HG03108 (cell line): ENCODE data around the gene ANK2.

Experiments used
- ATAC-seq: cut with Tn5 transposase; IDR thresholded peaks from one replicate; pipeline ENCODE4 v1.9.1; 2021; ENCODE audit warnings: moderate library complexity; ENCODE audit not compliant: unreplicated experiment

Gene ANK2

DNA sequence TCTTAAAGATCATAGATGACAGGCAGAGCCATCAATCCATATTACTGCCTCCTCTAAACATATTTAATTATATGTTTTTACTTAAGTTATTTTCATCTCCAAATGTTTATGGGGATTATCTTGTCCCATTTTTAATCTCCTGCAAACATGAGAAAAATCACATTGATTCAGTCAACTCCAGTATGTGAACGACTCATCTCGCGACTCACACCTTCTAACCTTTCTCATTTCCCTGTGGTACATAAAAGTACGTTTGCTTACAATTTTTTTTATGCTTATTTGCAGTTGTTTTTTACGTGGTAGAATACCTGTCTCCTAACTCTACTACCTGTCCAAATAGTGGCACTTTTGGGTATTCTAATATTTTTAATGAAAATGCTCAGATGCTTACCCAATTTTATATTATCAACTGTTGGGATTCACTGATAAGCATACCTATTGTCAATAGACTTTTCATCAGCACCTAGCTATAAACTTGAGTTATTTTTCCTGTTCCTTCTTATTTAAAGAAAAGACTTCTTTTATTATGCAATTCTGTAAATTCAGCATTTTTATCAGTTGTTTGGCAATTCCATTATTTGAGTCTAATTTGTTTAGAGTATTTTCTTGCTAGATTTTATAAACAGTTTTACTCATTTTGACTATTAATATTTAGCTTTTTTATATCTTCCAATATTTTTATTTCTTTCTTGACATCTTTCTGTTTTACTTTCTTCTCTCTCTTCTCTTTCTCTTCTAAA, 276.6 kb downstream of the ANK2 start:
- ATAC-seq, result no peak

DNA sequence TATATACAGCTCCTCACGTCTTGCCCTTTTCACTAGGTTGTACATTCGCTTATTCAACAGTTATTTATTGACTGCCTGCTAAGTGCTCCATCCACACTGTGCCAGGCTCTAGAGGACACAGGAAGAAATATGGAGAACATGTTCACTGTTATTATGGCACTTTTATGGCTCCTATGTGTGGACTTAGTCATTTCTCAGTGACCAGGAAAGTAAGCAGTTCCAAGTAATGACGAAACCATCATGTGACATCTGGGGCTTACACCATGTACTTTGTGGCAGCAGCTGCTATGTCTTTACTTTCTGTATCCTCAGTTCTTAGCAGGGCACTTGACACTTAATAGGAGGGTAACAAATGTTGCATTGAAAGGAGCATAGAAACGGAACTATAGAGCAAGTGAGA, 278.0 kb downstream of the ANK2 start:
- ATAC-seq, result no peak

DNA sequence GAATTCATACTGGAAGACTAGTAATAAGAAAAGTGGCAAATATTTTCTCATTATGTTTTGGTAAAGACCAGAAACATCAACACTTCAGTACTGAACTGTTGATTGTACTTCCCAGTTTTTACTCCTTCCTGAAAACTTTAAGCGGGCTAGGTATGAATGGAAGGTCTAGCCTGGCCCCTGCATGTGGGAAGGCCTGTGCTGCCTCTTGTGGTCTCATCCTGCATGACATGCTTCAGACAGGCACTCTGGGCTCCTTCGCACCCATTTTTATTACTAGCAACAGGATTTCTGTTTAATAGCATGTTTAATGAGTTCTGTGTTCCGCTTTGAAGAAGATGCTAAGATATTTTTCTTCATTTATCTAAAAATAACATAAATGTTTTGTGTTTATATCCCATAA, 279.1 kb downstream of the ANK2 start:
- ATAC-seq, result no peak

DNA sequence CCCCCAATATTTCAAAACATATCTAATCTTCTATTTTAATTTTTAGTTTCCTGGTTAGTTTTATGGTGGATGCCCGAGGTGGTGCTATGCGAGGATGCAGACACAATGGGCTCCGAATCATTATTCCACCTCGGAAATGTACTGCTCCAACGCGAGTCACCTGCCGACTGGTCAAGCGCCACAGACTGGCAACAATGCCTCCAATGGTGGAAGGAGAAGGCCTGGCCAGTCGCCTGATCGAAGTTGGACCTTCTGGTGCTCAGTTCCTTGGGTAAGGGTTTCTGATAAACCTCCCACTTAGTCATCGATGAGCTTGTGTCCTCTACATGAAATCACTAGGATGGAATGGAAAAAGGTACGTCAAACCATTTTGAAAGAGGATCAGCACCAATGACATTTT, 280.7 kb downstream of the ANK2 start:
- no peak for ATAC-seq

DNA sequence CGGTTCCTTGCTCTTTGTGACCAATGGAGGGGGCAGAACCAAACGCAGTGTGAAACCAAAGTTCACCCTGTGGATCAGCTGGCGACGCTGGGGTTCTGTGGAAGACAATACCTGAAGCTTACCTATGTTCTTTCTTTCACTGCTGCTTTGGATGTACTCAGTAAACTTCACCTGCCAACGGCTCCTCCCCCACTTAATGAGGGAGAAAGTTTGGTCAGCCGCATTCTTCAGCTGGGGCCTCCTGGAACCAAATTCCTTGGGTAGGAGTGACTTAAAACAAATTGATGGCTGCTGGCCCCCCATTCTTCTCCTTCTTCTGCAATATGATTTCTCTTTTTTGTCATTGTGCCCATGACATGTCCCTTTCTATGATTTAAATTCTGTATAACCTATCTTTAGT, 282.4 kb downstream of the ANK2 start:
- no peak for ATAC-seq

DNA sequence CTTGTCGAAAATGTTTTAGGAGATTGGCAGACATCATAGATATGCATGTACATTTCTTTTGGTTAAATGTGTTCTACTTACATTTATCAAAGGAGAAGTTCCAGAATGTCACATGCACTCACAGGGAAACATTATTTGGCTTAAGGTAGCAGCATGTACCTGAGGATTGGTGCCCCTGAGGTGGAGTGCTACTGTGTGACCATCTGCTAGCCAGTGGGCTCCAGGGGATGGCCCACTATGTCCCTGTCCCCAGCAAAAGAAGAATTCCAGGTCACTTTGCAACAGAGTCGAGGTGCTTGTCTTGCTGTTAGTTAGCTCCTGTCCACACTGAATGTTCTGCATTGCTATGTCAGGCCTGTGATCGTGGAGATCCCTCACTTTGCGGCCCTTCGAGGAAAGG, 283.2 kb downstream of the ANK2 start:
- no peak for ATAC-seq

DNA sequence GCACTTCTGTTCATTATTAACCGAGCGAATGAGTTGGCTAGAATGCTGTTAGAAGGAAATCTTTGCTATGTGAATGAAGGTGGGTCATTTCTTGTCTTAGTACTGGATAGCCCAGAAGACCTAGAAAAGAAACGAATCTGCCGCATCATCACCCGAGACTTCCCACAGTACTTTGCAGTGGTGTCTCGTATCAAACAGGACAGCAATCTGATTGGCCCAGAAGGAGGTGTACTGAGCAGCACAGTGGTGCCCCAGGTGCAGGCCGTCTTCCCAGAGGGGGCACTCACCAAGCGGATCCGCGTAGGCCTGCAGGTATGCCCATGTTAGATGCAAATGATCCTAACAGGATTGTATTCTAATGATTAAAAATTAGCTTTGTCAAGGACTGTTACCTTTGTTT, 286.3 kb downstream of the ANK2 start:
- ATAC-seq, result no peak

DNA sequence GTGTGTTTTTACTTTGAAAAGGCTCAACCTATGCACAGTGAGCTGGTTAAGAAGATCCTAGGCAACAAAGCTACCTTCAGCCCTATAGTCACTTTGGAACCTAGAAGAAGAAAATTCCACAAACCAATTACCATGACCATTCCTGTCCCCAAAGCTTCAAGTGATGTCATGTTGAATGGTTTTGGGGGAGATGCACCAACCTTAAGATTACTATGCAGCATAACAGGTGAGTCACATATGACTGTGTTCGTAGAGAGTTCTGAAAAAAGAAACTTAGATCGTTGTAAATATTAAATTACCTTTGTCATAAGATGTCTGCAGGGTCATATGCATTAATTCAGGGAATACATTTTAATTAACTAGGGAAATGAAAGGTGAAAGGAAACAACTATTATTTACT, 287.1 kb downstream of the ANK2 start:
- no peak for ATAC-seq

DNA sequence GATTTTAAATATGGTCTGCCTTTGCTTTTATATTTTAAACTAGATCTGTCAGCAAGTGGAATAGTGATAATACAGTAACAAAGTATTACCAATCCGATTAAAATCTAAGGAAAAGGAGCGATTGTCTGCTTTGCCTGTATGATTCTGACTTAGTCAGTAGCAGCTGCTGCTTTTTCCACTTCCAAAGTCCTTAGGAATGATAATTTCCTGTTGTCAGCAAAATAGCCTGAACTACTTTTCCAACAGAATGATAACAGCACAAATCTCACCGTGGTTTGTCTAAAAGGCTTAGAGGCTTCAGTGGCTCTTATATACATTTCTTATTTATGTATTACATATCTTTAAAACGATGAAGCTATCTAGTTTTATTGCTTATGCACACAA, 290.0 kb downstream of the ANK2 start:
- ATAC-seq, result no peak

DNA sequence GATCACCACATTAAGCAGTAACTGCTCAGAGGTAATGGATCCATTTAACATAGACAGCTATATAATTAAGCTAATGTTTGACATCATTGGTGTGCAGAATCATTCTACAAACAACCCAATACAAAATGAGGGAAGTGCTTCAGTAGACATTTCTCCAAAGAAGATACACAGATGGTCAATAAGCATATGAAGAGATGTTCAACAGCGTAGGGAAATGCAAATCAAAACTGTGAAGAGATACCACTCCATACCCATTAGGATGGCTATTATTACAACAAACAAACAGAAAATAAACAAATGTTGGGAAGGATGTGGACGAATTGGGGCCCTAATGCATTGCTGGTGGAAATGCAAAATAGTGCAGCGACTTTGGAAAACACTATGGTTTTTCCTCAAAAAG, 294.6 kb downstream of the ANK2 start:
- no peak for ATAC-seq

DNA sequence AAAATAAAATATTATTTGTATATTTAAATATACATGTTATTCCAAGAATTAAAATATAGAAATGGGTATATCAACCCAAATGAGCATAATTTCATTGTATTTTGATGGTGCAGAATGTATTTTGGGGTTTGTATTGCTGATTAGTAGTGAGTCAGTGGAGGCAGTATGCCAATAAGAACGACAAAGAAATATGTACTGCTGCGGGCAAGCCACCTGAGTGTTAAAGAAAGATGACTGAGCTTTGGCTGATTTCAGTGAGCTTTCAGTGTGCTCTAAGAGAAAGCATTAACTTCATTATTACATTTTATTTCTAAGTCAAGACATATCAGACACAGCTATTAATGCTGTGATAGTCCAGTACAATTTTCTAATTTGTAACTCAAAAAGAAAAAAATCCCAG, 297.8 kb downstream of the ANK2 start:
- no peak for ATAC-seq

DNA sequence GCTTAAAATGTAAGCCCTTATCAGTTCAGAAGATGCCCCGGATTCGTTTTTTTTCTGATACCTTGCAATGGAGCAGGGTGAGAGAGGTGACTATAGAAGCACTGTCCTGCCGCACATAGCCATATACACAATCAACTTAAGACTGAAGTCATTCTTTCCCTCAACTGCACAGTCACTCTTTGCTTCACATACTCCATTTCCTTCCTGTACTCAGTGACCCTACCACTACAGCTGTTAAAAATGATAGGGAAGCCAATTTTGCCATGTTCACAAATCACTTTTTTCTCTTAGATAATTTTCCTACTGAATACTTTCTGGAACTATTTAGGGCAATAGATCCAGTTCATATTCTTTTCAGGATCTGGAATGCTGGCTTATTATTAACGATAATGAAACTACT, 300.0 kb downstream of the ANK2 start:
- peak; percentile 82 for ATAC-seq

DNA sequence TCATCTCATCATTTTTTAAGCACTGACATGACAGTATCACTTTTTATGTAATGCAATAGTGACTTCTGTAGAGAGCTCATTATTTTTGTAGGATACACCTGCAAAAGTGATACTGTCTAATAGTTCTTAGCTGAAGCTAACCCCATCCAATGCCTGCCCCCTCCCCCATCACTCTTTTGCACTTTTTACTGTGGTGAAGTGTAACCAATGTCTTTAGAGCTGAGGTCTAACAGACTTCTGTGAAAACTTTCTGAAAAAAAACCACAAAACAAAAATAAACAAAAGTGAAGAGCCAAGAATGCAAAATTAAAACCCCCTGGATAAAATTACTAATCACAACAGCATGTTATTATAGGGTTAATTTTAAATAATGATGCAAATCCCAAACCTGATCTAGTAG, 301.1 kb downstream of the ANK2 start:
- ATAC-seq, result no peak

DNA sequence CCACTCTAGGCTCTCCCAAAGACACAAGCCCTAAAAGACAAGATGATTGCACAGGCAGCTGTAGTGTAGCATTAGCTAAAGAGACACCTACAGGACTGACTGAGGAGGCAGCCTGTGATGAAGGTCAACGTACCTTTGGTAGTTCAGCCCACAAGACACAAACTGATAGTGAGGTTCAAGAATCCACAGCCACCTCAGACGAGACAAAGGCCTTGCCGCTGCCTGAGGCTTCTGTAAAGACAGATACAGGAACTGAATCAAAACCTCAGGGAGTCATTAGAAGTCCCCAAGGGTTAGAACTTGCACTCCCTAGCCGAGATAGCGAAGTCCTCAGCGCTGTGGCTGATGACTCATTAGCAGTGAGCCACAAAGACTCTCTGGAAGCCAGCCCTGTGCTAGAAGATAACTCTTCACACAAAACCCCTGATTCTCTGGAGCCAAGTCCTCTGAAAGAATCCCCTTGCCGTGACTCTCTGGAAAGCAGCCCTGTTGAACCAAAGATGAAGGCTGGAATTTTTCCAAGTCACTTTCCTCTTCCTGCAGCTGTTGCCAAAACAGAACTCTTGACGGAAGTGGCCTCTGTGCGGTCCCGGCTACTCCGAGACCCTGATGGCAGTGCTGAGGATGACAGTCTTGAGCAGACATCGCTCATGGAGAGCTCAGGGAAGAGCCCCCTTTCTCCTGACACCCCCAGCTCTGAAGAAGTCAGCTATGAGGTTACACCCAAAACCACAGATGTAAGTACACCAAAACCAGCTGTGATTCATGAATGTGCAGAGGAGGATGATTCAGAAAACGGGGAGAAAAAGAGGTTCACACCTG, 306.3 kb downstream of the ANK2 start:
- ATAC-seq, result peak; percentile 99

DNA sequence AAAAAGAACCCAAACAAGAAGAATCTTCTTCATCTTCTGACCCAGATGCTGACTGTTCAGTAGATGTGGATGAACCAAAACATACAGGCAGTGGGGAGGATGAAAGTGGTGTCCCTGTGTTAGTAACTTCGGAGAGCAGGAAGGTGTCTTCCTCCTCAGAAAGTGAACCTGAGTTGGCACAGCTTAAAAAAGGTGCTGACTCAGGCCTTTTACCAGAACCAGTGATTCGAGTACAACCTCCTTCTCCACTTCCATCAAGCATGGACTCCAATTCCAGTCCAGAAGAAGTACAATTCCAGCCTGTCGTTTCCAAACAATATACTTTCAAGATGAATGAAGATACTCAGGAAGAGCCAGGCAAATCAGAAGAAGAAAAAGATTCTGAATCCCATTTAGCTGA, 307.0 kb downstream of the ANK2 start:
- ATAC-seq, result no peak

DNA sequence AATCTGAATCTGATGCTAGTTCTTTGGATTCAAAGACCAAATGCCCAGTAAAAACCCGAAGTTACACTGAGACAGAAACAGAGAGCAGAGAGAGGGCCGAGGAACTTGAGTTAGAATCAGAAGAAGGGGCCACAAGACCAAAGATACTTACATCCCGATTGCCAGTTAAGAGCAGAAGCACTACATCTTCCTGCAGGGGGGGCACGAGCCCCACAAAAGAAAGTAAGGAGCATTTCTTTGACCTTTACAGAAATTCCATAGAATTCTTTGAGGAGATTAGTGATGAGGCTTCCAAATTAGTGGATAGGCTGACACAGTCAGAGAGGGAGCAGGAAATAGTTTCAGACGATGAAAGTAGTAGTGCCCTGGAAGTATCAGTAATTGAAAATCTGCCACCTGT, 309.3 kb downstream of the ANK2 start:
- no peak for ATAC-seq

DNA sequence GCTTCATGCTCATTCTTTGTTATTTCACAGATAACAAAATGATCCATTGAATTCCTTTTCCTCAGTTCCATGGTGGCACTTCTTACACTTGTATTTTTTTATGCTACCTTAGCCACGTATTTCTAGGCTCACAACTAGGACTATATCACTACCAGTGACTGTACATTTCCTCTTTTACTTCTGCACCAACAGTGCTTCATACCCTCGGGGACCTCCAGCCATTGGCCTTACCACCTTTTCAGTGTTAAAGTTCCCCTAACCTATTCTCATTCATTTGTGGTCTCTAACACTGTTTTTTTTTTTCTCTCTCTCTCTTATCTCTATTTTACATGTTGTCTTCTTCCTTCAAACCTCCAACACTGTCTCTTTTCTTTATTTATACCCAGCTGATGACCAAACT, 315.9 kb downstream of the ANK2 start:
- no peak for ATAC-seq

DNA sequence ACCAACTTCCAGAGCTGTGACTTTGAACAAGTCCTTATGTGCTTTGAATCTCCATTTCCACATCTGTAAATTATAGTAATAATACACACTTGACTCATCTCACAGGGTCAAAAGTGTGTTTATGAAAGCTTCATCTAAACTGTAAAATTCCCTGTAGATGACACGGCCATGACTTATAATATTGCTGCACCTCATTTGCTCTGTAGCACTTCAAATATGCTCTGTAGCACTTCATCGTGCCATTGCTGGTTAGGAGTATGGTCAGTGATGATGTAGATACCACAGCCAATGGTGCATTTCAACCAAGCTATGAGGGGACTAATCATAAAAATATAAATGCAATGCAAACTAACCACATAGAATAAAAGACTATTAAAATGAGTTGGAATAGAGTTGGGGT, 318.6 kb downstream of the ANK2 start:
- ATAC-seq, result no peak

DNA sequence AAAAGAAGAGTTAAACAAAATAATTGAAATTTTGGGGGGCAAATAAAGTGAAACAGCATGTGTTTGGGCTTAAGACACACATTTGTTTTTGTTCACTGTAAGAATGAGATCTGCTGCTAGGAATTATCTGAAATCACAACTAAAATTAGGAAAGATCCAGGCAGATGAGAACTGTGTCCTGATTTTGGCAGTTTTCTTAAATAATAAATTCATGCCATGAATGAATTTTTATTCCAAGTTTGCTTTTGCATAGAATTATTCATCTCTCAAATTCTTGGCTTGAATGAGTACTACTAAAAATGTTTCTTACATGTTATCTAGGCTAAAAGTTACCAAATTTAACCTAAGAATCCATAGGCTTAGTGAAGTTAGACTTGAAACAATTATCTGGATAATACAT, 321.7 kb downstream of the ANK2 start:
- no peak for ATAC-seq

DNA sequence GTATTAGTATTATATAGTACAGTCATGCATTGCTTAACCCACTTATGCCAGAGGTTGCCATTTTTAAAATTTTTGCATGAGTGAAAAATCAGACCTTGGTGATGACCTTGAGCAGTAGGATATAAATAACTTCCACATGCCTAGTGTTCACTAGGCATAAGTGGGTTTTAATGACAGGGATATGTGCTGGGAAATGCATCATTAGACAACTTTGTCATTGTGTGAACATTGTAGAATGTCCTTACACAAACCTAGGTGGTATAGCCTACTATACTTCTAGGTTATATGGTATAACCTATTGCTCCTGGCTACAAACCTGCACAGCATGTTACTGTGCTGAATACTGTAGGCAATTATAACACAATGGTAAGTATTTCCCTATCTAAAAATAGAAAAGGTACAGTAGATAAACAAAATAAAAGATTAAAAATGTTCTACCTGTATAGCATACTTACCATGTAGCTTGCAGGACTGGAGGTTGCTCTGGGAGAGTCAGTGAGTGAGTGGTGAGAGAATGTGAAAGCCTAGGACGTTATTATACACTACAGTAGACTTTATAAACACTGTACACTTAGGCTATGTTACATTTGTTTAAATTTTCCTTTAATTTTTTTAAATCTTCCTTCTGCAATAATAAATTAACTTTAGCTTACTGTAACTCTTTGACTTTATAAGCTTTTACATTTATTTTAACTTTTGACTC, 326.7 kb downstream of the ANK2 start:
- ATAC-seq, result no peak

DNA sequence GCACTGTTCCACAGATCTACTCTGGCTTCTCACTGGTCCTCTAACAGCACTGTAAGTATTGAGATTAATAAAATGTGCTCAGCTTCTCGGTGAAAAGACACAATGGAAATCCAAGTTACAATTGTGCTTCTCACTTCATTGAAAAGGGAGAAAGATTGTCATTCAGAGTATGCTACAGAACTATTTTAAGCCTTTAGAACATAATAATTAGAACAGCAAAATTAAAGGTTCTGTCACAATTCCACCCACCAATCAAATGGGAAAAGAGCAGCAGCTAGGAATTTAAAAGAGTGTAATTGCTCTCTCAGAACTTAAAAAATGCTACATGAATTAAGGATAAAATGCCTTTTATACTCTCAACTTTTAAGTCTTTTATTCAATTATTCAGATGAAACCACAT, 329.4 kb downstream of the ANK2 start:
- no peak for ATAC-seq

DNA sequence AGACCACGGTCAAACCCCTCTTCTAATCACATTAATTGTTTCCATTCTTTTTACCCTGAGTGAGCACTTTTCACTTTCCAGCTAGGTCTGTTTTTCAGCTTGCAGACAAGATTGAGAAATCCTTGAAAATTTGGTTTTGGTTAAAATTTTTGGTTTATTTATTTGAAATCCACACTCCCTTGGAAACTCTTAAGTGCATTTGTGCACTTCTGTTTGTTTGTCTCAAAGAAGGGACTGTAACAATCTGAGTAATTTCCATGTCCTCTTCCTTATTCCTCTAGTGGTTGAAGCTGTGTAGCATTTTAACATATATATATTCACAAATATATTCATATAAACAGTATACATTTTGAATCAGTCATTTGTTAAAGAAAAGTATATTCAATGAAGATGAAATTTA, 333.3 kb downstream of the ANK2 start:
- ATAC-seq, result no peak
